ENCODE data around the gene AKTIP. TPM values are rescaled to one million over a fixed set of nuclear protein-coding genes. Genes with fewer than 3 reads are reported as not detected.

Gene AKTIP
- total and polyA plus RNA-seq, 12 donors: 16.0 to 43.5 (median 31.3) TPM

DNA sequence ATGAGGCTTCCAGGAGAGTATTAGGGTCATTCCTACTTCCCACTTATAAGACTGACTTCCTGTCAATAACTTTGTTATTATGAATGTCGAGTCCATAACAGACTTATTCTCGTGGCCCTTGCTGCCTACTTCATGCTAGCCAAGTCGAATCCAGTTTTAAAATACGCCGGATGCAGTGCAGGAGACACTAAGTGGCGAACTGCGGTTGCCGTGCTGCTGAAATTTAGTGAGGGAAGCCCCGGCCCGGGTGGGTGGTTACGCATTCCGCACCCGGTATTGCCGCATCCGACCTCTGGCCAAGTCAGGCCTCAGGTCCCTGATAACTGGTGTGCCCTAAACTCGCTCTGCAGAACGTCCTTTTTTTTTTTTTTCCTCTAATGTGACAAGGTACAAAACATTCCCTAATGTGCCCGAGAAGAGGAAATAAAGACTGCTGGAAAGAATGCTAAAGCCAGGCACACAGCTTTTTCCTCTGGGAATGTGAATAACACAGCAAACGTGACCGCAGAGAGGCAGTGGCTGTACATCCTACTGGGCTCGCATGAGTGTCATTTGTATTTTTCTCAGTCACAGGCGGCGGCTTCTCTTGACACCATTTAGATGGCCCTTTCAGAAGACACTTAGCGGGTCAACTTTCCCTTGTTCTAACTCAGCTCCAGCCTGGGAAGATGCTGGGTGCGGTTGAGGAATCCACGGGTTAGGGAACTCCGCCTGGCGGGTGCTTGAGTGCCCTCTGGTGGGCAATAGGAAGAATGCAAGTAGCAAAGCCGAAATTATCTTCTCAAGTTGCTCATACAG lies 7.1 kb upstream of the AKTIP start:
- DNase-seq: peak; percentile 43 to 79 (median 70)
- 35 to 46% (median 40%) methylated on average over 28 to 29 of the region's 29 CpGs for WGBS, 4 donors
- intact Hi-C loops (cut with DNase I): loop anchor here in 1 of 2 donors (10.0 kb wide), 1 partner anchor 75 kb away; the partner anchor contains the start of gene RBL2

GRCh38 chr16:53507464-53508179 lies 4.6 kb upstream of the AKTIP start:
- H3K27ac ChIP-seq: no peak overlapping the region
- no peaks in the 10 kb centered on the region for H3K27me3 ChIP-seq
- H3K36me3 ChIP-seq (replicated peaks in 1 of 2): no peaks in the 10 kb centered on the region
- H3K4me1 ChIP-seq (replicated peaks in 1 of 2): peaks cover 6 to 12% of the 10 kb centered on the region in 2 donors
- intact Hi-C loops (cut with DNase I): loop anchor here in 1 of 2 donors (10.0 kb wide), 1 partner anchor 73 kb away; the partner anchor contains the start of gene RBL2
- no peak for TF ChIP-seq POLR2A (IDR thresholded peaks at IDR 0.05)
- no peak for DNase-seq
- no peaks in the 10 kb centered on the region for H3K9me3 ChIP-seq (replicated peaks in 1 of 3)
- H3K4me3 ChIP-seq: no peak overlapping the region
- 77 to 87% (median 83%) methylated on average over 12 of the region's 12 CpGs for WGBS, 4 donors

More for the DNA sequence above, 7.1 kb upstream of the AKTIP start:
- H3K27ac ChIP-seq: peak overlapping the region in 2 of 5 donors; percentile 4 to 48
- H3K4me3 ChIP-seq: no peak overlapping the region
- TF ChIP-seq, protein P1, sequence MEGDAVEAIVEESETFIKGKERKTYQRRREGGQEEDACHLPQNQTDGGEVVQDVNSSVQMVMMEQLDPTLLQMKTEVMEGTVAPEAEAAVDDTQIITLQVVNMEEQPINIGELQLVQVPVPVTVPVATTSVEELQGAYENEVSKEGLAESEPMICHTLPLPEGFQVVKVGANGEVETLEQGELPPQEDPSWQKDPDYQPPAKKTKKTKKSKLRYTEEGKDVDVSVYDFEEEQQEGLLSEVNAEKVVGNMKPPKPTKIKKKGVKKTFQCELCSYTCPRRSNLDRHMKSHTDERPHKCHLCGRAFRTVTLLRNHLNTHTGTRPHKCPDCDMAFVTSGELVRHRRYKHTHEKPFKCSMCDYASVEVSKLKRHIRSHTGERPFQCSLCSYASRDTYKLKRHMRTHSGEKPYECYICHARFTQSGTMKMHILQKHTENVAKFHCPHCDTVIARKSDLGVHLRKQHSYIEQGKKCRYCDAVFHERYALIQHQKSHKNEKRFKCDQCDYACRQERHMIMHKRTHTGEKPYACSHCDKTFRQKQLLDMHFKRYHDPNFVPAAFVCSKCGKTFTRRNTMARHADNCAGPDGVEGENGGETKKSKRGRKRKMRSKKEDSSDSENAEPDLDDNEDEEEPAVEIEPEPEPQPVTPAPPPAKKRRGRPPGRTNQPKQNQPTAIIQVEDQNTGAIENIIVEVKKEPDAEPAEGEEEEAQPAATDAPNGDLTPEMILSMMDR (IDR thresholded peaks at IDR 0.05): peak; percentile 77 to 97 (median 84)
- no peak for TF ChIP-seq POLR2A (IDR thresholded peaks at IDR 0.05)
- no peaks in the 10 kb centered on the region for H3K4me1 ChIP-seq (replicated peaks in 1 of 2)
- no peaks in the 10 kb centered on the region for H3K36me3 ChIP-seq (replicated peaks in 1 of 2)
- H3K9me3 ChIP-seq (replicated peaks in 1 of 3): no peaks in the 10 kb centered on the region
- H3K27me3 ChIP-seq: no peaks in the 10 kb centered on the region

DNA sequence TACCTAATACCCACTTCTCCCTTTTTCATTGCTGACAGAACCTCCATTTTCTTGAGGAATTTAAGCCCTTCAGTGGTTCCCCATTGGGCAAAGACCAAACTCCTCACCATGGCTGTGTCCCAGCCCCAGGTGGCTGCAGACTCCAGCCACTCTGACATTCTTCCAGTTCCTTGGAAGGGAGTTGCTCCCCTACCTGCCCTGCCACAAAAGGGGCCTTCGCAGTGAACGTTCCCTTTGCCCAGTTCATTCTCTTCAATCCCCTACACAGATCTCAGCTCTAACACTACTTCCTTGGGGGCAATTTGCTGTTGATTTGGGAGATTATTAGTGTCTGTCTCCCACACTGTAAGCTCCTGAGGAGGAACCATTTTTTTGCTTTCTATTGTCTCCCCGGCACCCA lies 3.2 kb upstream of the AKTIP start:
- Histone ChIP-seq H3K36me3 (replicated peaks in 1 of 2) (no peaks in the 10 kb centered on the region), H3K4me3 (no peak overlapping the region), H3K27ac (no peak overlapping the region), H3K9me3 (replicated peaks in 1 of 3) (no peaks in the 10 kb centered on the region), H3K27me3 (no peaks in the 10 kb centered on the region), H3K4me1 (replicated peaks in 1 of 2) (peaks cover 6 to 23% of the 10 kb centered on the region in 2 donors)
- TF ChIP-seq, protein P1 (IDR thresholded peaks at IDR 0.05): no peak
- no peak for TF ChIP-seq POLR2A (IDR thresholded peaks at IDR 0.05)
- peak in 1 of 7 donors; percentile 1 for DNase-seq
- 85 to 86% (median 86%) methylated on average over 3 of the region's 3 CpGs for WGBS, 4 donors
- intact Hi-C loops (cut with DNase I): loop anchor here in 1 of 2 donors (10.0 kb wide), 1 partner anchor 71 kb away; the partner anchor contains the start of gene RBL2

DNA sequence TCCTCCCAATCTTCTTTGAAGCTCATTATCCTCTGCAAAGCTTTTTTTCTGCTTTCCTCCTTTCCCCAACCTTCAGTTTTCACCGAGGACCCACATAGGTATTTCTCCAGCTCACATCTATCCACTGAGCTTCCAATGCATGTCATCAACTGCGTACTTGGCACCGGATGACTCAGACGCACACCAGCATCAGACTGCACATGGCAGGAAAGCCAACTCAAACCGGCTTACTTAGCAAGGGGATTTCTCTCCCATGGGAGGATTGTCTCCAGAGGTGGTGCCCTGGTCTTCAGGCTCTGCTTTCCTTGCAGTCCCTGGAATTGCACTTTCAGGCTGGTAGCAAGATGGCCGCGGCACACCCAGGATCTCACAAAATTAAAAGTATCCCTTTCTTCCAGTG lies 1.7 kb upstream of the AKTIP start:
- Histone ChIP-seq H3K4me1 (replicated peaks in 1 of 2) (peaks cover 12 to 31% of the 10 kb centered on the region in 2 donors), H3K27me3 (no peaks in the 10 kb centered on the region), H3K36me3 (replicated peaks in 1 of 2) (no peaks in the 10 kb centered on the region), H3K4me3 (peak overlapping the region in 1 of 4 donors; percentile 48), H3K27ac (peak overlapping the region in 4 of 5 donors; percentile 84 to 91 (median 90)), H3K9me3 (replicated peaks in 1 of 3) (no peaks in the 10 kb centered on the region)
- no peak for TF ChIP-seq POLR2A (IDR thresholded peaks at IDR 0.05)
- TF ChIP-seq, protein P1 (IDR thresholded peaks at IDR 0.05): no peak
- intact Hi-C loops (cut with DNase I): loop anchor here in 1 of 2 donors (10.0 kb wide), 1 partner anchor 70 kb away; the partner anchor contains the start of gene RBL2
- DNase-seq: peak in 2 of 7 donors; percentile 13 to 15
- WGBS, 4 donors: 77 to 85% (median 84%) methylated on average over 7 of the region's 7 CpGs

Data from adrenal gland (tissue), 12 donors.